ENCODE results near the gene BNIP1.

GRCh38 chr5:173200356-173200755 is 56.0 kb downstream of the BNIP1 start:
- TF ChIP-seq ZSCAN30 (tag by site-specific recombination; IDR thresholded peaks at IDR 0.05) (no peak), CTCF (tag by site-specific recombination; IDR thresholded peaks at IDR 0.05) (no peak), PBX3 (CRISPR knock-in tag; IDR thresholded peaks at IDR 0.05) (no peak), ZBTB21 (tag by site-specific recombination; IDR thresholded peaks at IDR 0.05) (no peak), PRDM10 (tag by site-specific recombination; IDR thresholded peaks at IDR 0.05) (no peak), ZNF184 (tag by site-specific recombination; IDR thresholded peaks at IDR 0.05) (no peak), ZNF785 (tag by site-specific recombination; IDR thresholded peaks at IDR 0.05) (no peak), ZNF302 (tag by site-specific recombination; IDR thresholded peaks at IDR 0.05; ENCODE audit: low read depth) (no peak), ZNF777 (tag by site-specific recombination; IDR thresholded peaks at IDR 0.05; ENCODE audit: borderline replicate concordance) (no peak), ZFP41 (tag by site-specific recombination; IDR thresholded peaks at IDR 0.05; ENCODE audit: borderline replicate concordance) (no peak), SP3 (tag by site-specific recombination; IDR thresholded peaks at IDR 0.05) (no peak), ZNF324 (tag by site-specific recombination; IDR thresholded peaks at IDR 0.05) (no peak)
- TF ChIP-seq, protein P1, sequence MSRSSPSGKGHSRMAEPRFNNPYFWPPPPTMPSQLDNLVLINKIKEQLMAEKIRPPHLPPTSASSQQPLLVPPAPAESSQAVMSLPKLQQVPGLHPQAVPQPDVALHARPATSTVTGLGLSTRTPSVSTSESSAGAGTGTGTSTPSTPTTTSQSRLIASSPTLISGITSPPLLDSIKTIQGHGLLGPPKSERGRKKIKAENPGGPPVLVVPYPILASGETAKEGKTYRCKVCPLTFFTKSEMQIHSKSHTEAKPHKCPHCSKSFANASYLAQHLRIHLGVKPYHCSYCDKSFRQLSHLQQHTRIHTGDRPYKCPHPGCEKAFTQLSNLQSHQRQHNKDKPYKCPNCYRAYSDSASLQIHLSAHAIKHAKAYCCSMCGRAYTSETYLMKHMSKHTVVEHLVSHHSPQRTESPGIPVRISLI (tag by site-specific recombination; IDR thresholded peaks at IDR 0.05) = no peak

Data from HEK293 (cell line).